Ishikawa (cell line): ENCODE results near the gene CD9.

Experiments used
- CEBPB ChIP-seq: IDR thresholded peaks from 2 replicates; pipeline ENCODE4 v1.6.1; 2012
- CREB1 ChIP-seq: IDR thresholded peaks from 2 replicates; pipeline ENCODE4 v1.6.1; 2012; ENCODE audit warnings: low read depth
- EGR1 ChIP-seq: IDR thresholded peaks from 2 replicates; pipeline ENCODE4 v1.6.1; 2012
- EP300 ChIP-seq: IDR thresholded peaks from 2 replicates; pipeline ENCODE4 v1.6.1; 2012; ENCODE audit warnings: borderline replicate concordance
- FOXM1 ChIP-seq: IDR thresholded peaks from 2 replicates; pipeline ENCODE4 v1.6.1; 2012; ENCODE audit warnings: low read depth, borderline replicate concordance
- MAX ChIP-seq: IDR thresholded peaks from 2 replicates; pipeline ENCODE4 v1.6.1; 2012
- NFIC ChIP-seq: IDR thresholded peaks from 2 replicates; pipeline ENCODE4 v1.6.1; 2012
- RAD21 ChIP-seq: IDR thresholded peaks from 2 replicates; pipeline ENCODE4 v1.6.1; 2012; ENCODE audit warnings: low read depth
- REST ChIP-seq: IDR thresholded peaks from 2 replicates; pipeline ENCODE4 v1.6.1; 2012; ENCODE audit warnings: low read depth, mild to moderate bottlenecking
- TAF1 ChIP-seq: IDR thresholded peaks from 2 replicates; pipeline ENCODE4 v1.6.1; 2012; ENCODE audit warnings: low read depth, mild to moderate bottlenecking
- TCF12 ChIP-seq: IDR thresholded peaks from 2 replicates; pipeline ENCODE4 v1.6.1; 2012; ENCODE audit warnings: low read depth
- TEAD4 ChIP-seq: IDR thresholded peaks from 2 replicates; pipeline ENCODE4 v1.6.1; 2012
- USF1 ChIP-seq: IDR thresholded peaks from 2 replicates; pipeline ENCODE4 v1.6.1; 2012
- YY1 ChIP-seq: IDR thresholded peaks from 2 replicates; pipeline ENCODE4 v1.6.1; 2012; ENCODE audit warnings: low read depth
- ZBTB7A ChIP-seq: IDR thresholded peaks from 2 replicates; pipeline ENCODE4 v1.6.1; 2012; ENCODE audit warnings: low read depth

Gene CD9

GRCh38 chr12:6158255-6158654 lies 41.9 kb upstream of the CD9 start:
- TF ChIP-seq CEBPB: no peak
- TF ChIP-seq MAX: no peak
- TF ChIP-seq EGR1: no peak
- no peak for TF ChIP-seq NFIC
- no peak for TF ChIP-seq TCF12
- no peak for TF ChIP-seq CREB1
- no peak for TF ChIP-seq TAF1
- no peak for TF ChIP-seq FOXM1
- TF ChIP-seq EP300: no peak

GRCh38 chr12:6158749-6159148 lies 41.5 kb upstream of the CD9 start:
- TF ChIP-seq EGR1 (no peak), FOXM1 (no peak), MAX (no peak), NFIC (no peak), REST (no peak), EP300 (no peak), CEBPB (no peak), CREB1 (no peak), USF1 (no peak), YY1 (no peak), RAD21 (no peak), TAF1 (no peak), TEAD4 (no peak), TCF12 (no peak), ZBTB7A (no peak)

GRCh38 chr12:6161124-6161882 lies 38.9 kb upstream of the CD9 start:
- no peak for TF ChIP-seq YY1
- TF ChIP-seq CEBPB: no peak
- no peak for TF ChIP-seq REST
- TF ChIP-seq FOXM1: no peak
- TF ChIP-seq MAX: no peak
- TF ChIP-seq CREB1: no peak
- TF ChIP-seq EP300: no peak
- no peak for TF ChIP-seq NFIC
- TF ChIP-seq TCF12: no peak

GRCh38 chr12:6163416-6164060 lies 36.7 kb upstream of the CD9 start:
- TF ChIP-seq YY1 (no peak), NFIC (no peak)

GRCh38 chr12:6165395-6165794 lies 34.8 kb upstream of the CD9 start:
- TF ChIP-seq TAF1: no peak
- TF ChIP-seq FOXM1: no peak
- TF ChIP-seq EGR1: no peak
- no peak for TF ChIP-seq YY1
- no peak for TF ChIP-seq EP300
- no peak for TF ChIP-seq CEBPB
- TF ChIP-seq REST: no peak
